NCI-H446 (cell line): ENCODE results near the gene GTF2IRD1.
"Not testable (repeated sequence)": the region's sequence is repeated elsewhere in the genome, so short reads cannot be mapped to it uniquely, and the experiment has no call there.

Experiments used
- DNase-seq, 2 experiments: peaks; one replicate each; lab custom pipeline; 2025; lab: John Stamatoyannopoulos, UW

The GTF2IRD1 gene

DNA sequence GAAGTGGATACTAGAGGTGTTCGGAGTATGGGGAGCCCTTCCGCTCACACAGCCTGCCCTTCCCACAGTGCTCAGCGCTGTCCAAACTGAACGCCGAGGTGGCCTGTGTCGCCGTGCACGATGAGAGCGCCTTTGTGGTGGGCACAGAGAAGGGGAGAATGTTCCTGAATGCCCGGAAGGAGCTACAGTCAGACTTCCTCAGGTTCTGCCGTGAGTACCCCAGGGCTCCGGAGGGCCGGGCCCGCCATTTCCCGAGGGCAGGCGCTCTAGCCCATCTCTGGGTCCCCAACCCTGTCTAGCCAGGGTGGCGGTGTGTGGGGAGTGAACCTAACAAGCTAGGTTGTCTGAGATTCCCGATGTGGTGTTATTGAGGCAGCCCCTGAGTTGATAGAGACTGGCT lies 59.1 kb downstream of the GTF2IRD1 start:
- DNase-seq: no peak

DNA sequence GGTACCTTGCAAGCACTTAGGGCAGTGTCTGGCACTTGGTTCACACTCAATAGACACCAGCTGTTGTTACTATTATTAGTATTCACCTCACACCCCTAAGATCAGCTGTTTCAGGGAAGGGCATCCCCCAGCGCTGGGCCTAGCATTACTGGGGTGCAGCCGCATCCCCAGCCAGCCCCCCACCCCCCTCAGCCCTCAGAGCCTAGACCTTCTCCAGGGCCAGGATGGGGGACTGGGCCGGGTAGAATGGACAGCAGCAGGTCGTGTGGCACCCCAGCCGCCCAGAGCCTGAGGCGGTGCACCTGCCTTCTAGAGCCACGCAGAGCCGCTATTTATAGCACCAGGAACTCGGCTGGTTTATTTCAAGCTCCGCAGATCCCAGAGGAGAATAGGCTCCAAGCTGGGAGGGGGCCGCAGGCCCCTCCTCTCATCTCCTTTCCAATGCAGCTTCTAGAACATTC lies 60.5 kb downstream of the GTF2IRD1 start:
- no peak for DNase-seq

DNA sequence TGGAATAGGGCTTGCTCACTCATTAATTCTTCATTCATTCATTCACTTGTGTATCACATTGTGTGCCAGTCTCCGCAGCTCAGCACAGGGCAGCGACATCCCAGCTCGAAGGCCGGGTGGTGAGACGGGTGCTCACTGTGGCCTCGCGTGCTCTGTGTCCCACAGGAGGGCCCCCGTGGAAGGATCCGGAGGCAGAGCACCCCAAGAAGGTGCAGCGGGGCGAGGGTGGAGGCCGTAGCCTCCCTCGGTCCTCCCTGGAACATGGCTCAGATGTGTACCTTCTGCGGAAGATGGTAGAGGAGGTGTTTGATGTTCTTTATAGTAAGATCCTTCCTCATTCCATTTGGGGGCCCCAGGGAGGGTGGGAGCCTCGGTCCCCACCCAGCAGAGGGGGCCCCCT lies 61.6 kb downstream of the GTF2IRD1 start:
- no peak for DNase-seq

DNA sequence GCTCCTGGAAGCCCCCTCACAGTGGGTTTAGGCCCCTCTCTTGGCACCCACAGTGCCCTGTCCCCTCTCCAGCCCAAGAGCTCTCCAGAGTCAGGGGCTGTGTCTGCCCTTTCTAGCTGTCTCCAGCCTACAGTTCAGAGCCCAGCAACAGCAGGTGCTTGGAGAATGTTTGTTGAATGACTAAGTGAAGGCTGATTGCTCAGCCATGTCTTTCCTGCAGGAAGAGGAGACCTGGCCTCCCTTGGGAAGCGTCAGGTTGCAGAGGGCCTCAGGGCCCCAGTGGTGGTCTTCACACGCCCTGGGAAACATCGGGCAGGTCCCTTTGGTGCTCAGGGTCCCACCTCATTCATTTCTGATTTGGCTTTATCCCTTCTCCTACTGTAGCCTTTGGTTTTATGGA lies 62.5 kb downstream of the GTF2IRD1 start:
- no peak for DNase-seq

DNA sequence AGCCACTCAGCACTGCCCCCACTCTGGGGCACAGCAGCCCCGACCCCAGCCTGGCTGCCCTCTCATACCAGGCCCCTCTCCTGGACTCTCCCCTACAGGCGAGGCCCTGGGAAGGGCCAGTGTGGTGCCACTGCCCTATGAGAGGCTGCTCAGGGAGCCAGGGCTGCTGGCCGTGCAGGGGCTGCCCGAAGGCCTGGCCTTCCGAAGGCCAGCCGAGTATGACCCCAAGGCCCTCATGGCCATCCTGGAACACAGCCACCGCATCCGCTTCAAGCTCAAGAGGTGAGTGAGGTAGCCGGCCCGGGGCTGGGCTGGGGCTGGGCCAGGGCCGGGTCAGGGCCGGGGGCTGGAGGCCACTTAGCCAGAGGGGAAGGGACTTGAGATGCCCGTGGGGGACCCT lies 64.3 kb downstream of the GTF2IRD1 start:
- DNase-seq: no peak

DNA sequence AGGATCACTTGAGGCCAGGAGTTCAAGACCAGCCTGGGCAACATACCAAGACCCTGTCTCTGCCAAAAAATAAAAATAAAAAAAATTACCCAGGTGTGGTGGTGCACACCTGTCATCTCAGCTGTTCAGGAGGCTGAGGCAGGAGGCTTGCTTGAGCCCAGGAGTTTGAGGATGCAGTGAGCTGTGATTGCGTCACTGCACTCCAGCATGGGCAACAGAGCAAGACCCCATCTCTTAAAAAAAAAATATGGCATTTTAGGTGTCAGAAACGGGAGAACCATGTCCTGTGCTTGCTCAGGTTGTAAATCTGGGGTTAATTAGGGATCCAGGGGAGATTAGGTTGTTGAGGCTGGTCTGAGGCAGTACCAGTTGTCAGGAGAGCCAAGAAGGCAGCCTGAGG lies 64.9 kb downstream of the GTF2IRD1 start:
- DNase-seq: no peak

DNA sequence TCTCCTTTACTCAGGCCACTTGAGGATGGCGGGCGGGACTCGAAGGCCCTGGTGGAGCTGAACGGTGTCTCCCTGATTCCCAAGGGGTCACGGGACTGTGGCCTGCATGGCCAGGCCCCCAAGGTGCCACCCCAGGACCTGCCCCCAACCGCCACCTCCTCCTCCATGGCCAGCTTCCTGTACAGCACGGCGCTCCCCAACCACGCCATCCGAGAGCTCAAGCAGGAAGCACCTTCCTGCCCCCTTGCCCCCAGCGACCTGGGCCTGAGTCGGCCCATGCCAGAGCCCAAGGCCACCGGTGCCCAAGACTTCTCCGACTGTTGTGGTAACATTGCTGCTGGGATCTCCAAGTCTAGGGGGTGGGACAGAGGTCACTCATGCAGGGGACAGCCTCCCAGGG lies 65.7 kb downstream of the GTF2IRD1 start:
- no peak for DNase-seq

DNA sequence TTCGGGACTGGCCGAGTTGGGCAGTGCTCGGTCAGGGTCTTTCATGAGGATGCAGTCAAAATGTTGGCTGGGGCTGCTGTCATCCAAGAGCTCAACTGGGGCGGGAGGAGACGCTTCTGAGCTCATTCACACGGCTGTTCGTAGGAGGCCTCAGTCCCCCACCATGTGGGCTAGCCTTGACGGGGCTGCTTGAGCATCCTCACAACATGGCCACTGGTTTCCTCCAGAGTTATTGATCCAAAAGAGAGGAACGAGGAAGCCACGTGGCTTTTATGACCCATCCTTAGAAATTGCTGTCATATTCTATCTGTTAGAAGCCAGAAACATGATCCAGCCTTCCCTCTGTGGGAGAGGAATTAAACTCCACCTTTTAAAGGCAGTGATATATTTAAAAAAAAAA lies 68.1 kb downstream of the GTF2IRD1 start:
- DNase-seq: no peak

DNA sequence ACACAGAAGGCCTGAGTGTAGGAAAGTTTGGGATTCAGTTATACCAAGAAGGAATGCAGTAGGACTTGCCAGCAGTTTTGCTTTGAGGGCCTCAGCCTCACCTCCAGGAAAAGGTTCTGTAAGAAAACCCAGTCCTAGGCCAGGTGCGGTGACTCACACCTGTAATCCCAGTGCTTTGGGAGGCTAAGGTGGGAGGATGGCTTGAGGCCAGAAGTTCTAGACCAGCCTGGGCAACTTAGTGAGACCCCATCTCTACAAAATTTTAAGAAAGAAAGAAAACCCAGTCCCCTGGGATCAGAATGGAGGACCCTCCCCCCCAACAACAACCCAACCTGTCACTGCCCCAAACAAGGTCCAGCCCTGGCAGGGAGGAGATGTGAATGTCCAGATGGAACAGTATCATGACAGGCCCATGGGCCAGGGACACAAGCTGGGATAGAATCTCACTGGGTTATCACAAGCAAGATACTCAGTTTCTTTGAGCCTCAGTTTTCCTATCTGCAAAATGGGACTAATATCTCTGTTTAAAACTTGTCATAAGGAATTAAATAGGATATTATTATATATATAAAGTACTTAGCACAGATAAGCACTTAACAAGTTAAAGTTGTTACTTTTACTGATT lies 68.7 kb downstream of the GTF2IRD1 start:
- DNase-seq: no peak

DNA sequence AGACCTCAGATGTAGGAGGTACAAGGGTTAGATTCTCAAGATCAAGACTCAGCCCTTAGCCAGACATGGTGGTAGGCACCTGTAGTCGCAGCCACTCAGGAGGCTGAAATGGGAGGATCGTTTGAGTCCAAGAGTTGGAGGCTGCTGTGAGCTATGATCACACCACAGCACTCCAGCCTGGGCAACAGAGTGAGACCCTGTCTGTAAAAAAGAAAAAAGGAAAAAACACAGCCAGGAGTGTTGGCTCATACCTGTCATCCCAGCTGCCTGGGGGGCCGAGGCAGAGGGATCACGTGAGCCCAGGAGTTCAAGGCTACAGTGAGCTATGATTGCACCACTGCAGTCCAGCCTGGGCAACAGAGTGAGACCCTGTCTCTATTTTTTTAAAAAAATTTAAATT lies 69.3 kb downstream of the GTF2IRD1 start:
- DNase-seq: no peak

DNA sequence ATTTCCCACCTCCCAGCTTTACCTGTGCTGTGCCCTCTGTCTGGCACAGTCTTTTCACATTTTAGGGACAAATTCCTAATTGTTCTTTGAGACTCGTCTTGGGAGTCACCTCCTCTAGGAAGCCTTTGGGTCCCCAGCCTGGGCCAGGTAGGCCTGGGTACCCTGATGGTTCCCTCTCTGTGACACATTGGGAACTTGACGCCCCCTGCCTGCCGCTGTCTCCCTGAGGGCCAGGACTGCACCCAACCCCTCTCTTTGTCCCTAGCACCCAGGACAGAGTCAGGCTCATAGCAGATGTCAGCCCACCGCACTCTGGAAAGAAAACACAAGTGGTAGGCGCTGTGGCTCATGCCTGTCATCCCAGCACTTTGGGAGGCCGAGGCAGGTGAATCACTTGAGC lies 71.4 kb downstream of the GTF2IRD1 start:
- DNase-seq: no peak

DNA sequence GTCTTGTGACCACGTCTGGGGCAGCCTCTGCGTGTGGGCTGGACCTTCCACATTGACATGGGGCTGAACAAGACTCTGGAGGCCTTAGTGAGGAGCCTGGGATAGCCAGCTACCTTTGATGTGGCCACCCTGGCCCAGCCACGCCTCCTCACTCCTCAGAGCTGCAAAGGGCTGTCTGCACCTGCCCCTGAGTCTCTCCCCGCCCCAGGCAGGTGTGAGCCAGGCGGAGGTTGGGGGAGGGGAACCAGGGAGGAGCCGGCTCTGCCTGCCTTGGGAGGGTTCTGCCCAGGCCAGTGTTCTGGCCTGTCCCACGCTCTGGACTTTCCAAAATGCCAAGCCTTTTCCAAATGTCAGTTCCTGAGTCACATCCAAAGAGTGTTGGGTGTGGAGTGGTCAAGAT lies 72.2 kb downstream of the GTF2IRD1 start:
- DNase-seq: no peak

DNA sequence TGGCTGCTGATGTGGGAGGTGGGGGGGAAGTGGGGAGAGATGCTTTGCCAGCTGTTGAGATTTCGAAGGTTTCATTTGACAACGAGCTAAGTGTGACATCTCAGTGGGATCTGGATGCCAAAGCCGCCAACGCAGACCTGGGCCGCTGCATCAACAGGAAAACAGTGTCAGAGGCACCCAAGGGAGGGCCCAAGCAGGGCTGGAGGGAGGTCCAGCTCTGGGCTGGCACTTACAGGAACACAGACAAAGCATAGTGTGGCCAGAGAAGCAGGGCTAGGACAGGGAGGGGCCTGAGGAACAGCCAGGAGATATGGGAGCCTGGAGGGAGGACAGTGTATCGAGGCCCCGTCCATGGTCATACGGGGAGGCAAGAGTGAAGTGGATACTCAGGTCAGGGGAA lies 73.1 kb downstream of the GTF2IRD1 start:
- no peak for DNase-seq

DNA sequence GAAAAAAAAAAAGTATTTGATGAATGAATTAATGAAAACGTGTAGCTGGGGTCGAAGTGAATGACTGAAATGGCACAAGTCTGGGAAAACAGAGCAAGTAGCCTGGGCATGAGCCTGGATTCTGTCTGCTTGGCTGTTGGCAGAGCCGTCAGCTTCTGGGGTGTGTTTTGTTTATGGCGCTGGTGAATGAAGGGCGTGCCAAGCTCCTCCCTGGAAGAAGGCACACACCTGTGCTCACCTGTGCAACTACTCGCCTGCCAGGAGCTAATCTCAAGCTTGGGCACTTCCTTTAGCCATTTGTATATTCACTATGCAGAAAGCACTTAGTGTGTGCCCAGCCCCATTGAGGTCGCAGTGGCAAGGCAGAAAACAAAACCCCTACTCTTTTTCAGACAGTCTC lies 74.1 kb downstream of the GTF2IRD1 start:
- DNase-seq: no peak

DNA sequence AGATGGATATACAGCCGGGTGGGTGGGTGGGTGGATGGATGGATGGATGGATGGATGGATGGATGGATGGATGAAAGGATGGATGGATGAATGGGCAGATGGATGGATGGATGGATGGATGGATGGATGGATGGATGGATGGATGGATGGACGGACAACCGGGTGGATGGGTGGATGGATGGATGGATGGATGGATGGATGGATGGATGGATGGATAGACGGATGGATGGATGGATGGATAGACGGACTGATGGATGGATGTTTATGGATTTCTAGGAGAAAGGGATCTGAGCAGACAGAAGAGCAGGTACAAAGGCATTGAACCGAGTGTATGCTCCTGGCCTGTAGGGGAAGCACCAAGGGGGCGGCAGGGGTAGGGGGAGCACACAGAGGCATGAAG lies 75.1 kb downstream of the GTF2IRD1 start:
- DNase-seq: not testable (repeated sequence)

DNA sequence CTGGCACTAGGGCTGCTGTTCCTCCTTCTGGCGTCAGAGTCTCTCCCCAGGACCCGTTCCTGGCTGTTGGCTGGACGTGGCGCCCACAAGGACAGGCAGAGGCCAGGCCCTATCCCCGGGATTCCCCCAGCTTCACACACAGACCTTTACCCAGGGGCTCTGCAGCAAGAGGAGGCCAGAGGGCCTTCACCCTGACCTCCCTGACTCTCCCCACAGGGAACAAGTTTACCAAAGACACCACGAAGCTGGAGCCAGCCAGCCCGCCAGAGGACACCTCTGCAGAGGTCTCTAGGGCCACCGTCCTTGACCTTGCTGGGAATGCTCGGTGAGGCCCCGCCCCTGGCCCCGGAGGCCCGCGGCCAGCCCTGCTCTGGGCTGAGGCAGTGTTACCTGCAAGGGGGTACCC lies 82.2 kb downstream of the GTF2IRD1 start:
- DNase-seq: no peak

DNA sequence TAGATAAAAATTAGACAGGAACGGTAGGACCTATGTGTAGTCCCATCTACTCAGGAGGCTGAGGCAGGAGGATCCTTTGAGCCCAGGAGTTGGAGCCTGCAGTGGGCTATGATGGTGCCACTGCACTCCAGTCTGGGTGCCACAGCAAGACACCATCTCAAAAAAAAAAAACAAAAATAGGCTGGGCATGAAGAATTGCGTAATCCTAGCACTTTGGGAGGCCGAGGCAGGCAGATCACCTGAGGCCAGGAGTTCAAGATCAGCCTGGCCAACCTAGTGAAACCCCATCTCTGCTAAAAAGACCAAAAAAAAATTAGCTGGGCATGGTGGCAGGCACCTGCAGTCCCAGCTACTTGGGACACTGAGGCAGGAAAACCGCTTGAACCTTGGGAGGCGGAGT lies 88.2 kb downstream of the GTF2IRD1 start:
- not testable (repeated sequence) for DNase-seq

DNA sequence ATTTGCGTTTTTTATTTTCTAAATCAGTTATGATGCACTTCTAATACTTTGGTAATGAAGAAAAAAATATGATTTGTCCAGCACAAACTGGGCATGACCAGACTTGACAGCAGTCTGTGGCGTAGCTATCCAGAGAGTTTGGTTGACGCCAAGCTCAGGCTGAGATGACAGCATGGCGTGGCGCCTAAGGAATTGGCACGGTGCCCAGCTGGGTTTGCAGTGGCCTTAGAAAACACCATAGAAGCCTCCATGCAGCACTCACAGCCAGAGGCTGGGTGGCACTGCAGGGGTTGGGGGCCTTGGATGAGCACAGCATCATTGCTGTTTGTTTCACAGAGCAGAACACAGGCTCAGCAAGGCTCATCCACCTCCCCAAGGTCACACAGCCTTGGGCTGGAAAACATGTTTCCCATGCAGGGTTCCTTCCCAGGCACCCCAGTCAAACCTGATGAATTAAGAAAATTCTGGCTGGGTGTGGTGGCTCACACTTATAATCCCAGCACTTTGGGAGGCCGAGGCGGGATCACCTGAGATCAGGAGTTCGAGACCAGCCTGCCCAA lies 88.9 kb downstream of the GTF2IRD1 start:
- peak; percentile 34 to 71 for DNase-seq

DNA sequence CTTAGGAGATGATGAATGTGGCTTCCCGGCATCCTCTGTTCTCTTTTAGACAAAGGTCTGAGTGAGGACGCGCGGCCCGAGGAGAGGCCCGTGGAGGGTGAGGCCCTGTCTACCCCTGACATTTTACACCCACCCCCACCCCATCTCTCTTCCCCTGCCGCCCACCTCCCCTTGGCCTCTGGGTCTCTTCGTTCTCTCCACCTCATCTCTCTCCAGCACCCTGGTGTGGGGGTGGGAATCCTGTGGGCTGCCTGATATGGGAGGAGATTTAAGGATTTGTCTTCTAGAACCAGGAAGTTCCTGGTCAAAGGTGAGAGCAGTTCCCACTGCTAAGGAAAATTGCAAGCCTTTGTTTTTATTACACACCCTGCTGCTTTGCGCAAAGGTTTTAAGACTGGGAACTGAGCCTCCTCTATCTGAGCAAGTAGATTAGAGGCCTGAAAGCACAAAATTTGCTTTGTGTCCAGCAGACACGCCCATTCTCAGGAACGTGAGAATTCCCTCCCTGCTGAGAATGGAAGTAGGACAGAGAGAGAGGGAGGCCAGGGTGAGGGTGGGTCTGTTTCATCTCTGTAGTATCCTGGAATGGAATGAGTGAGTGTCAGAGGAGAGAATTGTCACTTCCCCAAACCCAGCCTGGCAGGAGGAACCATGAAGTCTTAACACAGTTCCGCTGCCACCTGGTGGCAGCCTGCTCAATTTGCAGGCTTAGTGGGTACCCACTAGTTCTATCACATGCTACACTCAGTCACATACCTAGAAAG lies 91.2 kb downstream of the GTF2IRD1 start:
- peak in 1 of 2 experiments; percentile 43 for DNase-seq

DNA sequence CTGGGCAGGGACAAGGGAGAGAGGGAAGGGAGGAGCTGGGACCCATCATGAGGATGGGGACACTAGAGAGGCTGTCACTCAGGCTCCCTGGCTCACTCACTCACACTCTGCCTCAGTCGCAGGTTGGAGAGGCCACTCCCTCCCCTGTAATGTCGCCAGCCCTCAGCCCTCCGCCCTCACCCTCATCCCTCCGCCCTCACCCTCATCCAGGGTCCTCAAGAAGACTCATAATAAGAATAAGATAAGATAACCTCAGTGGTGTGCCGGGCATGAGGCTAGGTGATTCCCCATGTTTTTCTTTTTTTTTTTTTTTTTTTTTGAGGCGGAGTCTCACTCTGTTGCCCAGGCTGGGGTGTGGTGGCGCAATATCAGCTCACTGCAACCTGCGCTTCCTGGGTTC lies 92.2 kb downstream of the GTF2IRD1 start:
- no peak for DNase-seq

DNA sequence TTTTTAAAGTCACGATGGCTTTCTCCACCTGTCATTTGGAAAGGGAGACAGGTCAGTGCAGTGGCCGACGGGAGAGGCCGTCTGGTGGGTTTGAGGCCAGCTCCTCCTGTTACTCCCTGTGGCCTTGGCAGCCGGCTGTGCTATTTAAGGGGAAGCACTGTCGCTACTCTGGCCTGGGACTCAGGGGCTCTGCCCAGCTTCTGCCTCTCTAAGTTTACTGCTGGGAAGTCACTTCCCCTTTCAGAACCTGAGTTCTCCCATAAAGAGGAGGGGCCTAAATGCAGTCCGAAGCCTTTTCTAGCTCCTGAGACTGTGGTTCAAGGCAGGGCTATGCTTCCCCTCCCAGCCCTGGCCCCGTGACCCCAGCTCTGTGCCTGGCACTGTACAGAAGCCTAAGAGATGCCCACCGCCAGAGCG lies 99.9 kb downstream of the GTF2IRD1 start:
- not testable (repeated sequence) for DNase-seq

DNA sequence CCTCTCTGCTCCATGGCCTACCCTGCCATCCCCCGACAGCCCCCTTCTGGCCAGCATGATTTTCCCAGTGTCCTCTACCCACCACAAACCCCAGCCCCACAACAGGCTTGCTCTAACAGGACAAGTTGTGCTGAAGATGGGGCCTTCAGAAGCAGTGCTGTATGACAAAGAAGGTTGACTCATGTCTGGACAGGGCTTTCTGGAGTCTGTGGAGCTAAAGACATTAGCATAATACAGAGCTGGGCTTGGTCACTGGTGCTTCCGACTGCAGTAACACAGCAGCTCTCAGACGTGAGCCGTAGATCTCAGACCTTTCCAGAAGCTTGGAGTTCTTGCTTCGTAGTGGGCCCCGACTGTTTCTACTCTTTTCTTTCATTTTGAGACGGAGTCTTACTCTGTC lies 100.5 kb downstream of the GTF2IRD1 start:
- DNase-seq: no peak

DNA sequence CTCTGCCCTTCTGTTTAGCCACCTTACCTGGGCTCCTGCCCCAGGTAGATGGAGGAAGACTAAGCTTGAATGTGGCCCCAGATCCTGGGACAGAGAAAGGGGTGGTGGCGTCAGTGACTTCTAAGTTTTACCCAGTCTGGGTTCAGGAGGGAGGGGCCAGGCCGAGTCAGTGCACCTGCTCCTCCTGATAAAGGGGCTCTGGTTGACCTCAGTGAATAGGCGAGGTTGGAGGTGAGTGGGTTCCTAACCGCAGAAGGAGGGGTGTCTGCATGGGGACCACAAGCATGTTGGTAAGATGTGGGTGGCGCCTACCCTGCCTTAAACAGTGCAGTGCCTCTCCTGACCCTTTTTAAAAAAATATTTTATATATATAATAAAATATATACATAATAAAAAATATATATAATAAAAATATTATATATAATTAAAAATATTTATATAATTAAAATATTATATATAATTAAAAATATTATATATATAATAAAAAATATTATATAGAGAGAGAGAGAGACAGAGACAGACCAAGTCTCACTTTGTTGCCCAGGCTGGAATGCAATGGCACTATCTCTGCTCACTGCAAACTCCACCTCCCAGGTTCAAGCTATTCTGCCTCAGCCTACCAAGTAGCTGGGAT lies 106.5 kb downstream of the GTF2IRD1 start:
- no peak for DNase-seq
